GM23338 (cell line): ENCODE measurements around the gene RAP1A. TPM values are rescaled to one million over a fixed set of nuclear protein-coding genes. Genes with fewer than 3 reads are reported as not detected.

Experiments used
- ATAC-seq: fragments of 200-7000 bp; cut with Tn5 transposase; 3 replicates; pipeline ENCODE4 v1.9.1; 2020
- DNase-seq: peaks from one replicate; pipeline ENCODE4 v3.0.0-alpha.2; 2015; ENCODE audit warnings: low spot score
- H2AFZ ChIP-seq: fragments of 200-600 bp; sonication (generic); 2 replicates; pipeline ENCODE4 v1.8.0; 2016; ENCODE audit warnings: antibody characterized with exemption, mild to moderate bottlenecking, moderate library complexity
- H3F3A ChIP-seq: fragments of 200-600 bp; sonication (generic); replicated peaks from 2 replicates; pipeline ENCODE4 v1.8.0; 2017; ENCODE audit warnings: antibody characterized with exemption, mixed run types, low read depth
- H3K27ac ChIP-seq: fragments of 200-600 bp; sonication (generic); 2 replicates; pipeline ENCODE4 v1.6.1; 2016; ENCODE audit warnings: low read depth
- H3K27me3 ChIP-seq: fragments of 200-600 bp; sonication (generic); 2 replicates; pipeline ENCODE4 v1.8.0; 2016; ENCODE audit warnings: mild to moderate bottlenecking, mixed run types, moderate library complexity; ENCODE audit not compliant: insufficient read depth
- H3K36me3 ChIP-seq: fragments of 200-600 bp; sonication (generic); 2 replicates; pipeline ENCODE4 v1.8.0; 2016; ENCODE audit warnings: mild to moderate bottlenecking; ENCODE audit not compliant: insufficient read depth
- H3K4me1 ChIP-seq: fragments of 200-600 bp; sonication (generic); 2 replicates; pipeline ENCODE4 v1.8.0; 2016; ENCODE audit warnings: mild to moderate bottlenecking, moderate library complexity; ENCODE audit not compliant: insufficient read depth
- H3K4me2 ChIP-seq: fragments of 200-600 bp; sonication (generic); 2 replicates; pipeline ENCODE4 v1.7.1; 2017; ENCODE audit warnings: mixed run types
- H3K4me3 ChIP-seq: fragments of 200-600 bp; sonication (generic); 2 replicates; pipeline ENCODE4 v1.6.1; 2016; ENCODE audit warnings: mixed run types
- H3K79me2 ChIP-seq: fragments of 200-600 bp; sonication (generic); replicated peaks from 2 replicates; pipeline ENCODE4 v1.8.0; 2017; ENCODE audit warnings: mild to moderate bottlenecking; ENCODE audit not compliant: insufficient read depth
- H3K9me2 ChIP-seq: fragments of 200-600 bp; sonication (generic); 2 replicates; pipeline ENCODE4 v1.8.0; 2017; ENCODE audit not compliant: insufficient read depth
- H4K20me1 ChIP-seq: fragments of 200-600 bp; sonication (generic); replicated peaks from 2 replicates; pipeline ENCODE4 v1.8.0; 2017; ENCODE audit warnings: mild to moderate bottlenecking; ENCODE audit not compliant: insufficient read depth
- H3K27ac Mint-ChIP-seq: 2 replicates; pipeline ENCODE4 v1.8.0; 2020; ENCODE audit warnings: inconsistent platforms, mild to moderate bottlenecking, moderate library complexity, mixed read lengths
- H3K27me3 Mint-ChIP-seq: 3 replicates; pipeline ENCODE4 v1.8.0; 2022; ENCODE audit warnings: low read depth, mild to moderate bottlenecking, moderate library complexity, mixed read lengths, inconsistent platforms; ENCODE audit not compliant: insufficient read depth, poor library complexity
- H3K36me3 Mint-ChIP-seq: 3 replicates; pipeline ENCODE4 v1.8.0; 2021; ENCODE audit warnings: low read depth, mild to moderate bottlenecking, inconsistent platforms, moderate library complexity, mixed read lengths
- H3K4me1 Mint-ChIP-seq: 3 replicates; pipeline ENCODE4 v1.8.0; 2020; ENCODE audit warnings: mild to moderate bottlenecking, inconsistent platforms, mixed read lengths
- H3K4me3 Mint-ChIP-seq: 3 replicates; pipeline ENCODE4 v1.8.0; 2021; ENCODE audit warnings: moderate library complexity, mild to moderate bottlenecking, inconsistent platforms, mixed read lengths
- H3K9me3 Mint-ChIP-seq: 3 replicates; pipeline ENCODE4 v1.8.0; 2020; ENCODE audit warnings: moderate library complexity, mild to moderate bottlenecking, inconsistent platforms, mixed read lengths
- CREB1 ChIP-seq: fragments of 250-450 bp; sonication (Bioruptor Pico); IDR thresholded peaks from 2 replicates; pipeline ENCODE4 v1.5.0; 2020; ENCODE audit warnings: low read depth, mild to moderate bottlenecking, moderate library complexity
- JUNB ChIP-seq: IDR thresholded peaks from one replicate; pipeline ENCODE4 v1.6.1; 2016; ENCODE audit warnings: antibody characterized with exemption; ENCODE audit not compliant: unreplicated experiment
- REST ChIP-seq: IDR thresholded peaks from one replicate; pipeline ENCODE4 v1.6.1; 2018; ENCODE audit warnings: antibody characterized with exemption; ENCODE audit not compliant: unreplicated experiment
- polyA plus RNA-seq: library from polyadenylated mRNA; unstranded; fragments of >200 nt; fragmentation: Nextera tagmentation; extraction: Ambion mirVana; gene quantifications from 2 replicates; pipeline ENCODE4 v1.2.1, GENCODE V29; 2016
- total RNA-seq: library from RNA; depleted of rRNA; stranded (reverse); fragments of >200 nt; shearing (Covaris generic); gene quantifications from 2 replicates; pipeline ENCODE4 v1.2.3, GENCODE V29; 2014
- TF ChIP-seq, protein P1 (sequence below), 2 experiments: fragments of 200-600 bp in 1 of 2; sonication (generic) in 1 of 2; conservative IDR thresholded peaks; 2 replicates each; pipeline versions ENCODE4 v1.5.1 to v1.6.1; 2016 to 2017; ENCODE audit warnings: antibody characterized with exemption in 2 of 2, low read depth in 2 of 2, mild to moderate bottlenecking in 2 of 2, moderate library complexity in 1 of 2
- TF ChIP-seq, protein P2 (sequence below): fragments of 250-450 bp; sonication (Bioruptor Pico); IDR thresholded peaks from 2 replicates; pipeline ENCODE4 v1.5.0; 2020; ENCODE audit warnings: mild to moderate bottlenecking, moderate library complexity

The RAP1A gene
- total and polyA plus RNA-seq, 2 experiments from 2014 or later, result 16.2 to 23.0 TPM

DNA sequence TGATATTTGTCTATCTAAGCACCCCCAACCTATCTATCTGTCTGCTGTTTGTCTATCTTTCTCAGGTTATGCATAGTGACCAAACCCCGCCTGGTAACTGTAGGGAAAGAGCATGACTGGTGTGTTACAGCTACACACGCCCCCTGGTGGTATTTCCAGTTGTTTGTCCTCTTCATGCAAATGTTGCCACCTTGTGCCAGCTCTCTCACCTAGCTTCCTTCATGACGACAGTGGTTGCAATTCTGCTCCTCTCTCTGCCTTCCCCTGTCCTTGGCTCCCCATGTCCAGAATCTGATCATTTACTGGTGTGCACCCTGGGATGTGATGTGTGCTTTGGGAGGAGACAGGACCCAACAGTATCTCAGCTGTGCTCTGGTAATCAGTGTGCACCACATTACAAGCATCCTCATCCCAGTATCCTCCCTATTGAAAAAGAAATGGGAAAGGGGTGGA is 127.7 kb downstream of the RAP1A start:
- Mint-ChIP-seq H3K36me3 (no peaks in the 10 kb centered on the region), H3K27ac (no peak overlapping the region), H3K4me1 (peaks cover 20% of the 10 kb centered on the region), H3K9me3 (no peaks in the 10 kb centered on the region), H3K27me3 (peaks cover 9% of the 10 kb centered on the region), H3K4me3 (no peak overlapping the region)
- Histone ChIP-seq H4K20me1 (no peaks in the 10 kb centered on the region), H3K4me3 (no peak overlapping the region), H2AFZ (no peak overlapping the region), H3F3A (no peaks in the 10 kb centered on the region), H3K27ac (no peak overlapping the region), H3K27me3 (no peaks in the 10 kb centered on the region), H3K4me1 (peaks cover 4% of the 10 kb centered on the region; the same call in 1 of the 2 replicates), H3K4me2 (no peak overlapping the region), H3K9me2 (no peaks in the 10 kb centered on the region), H3K36me3 (no peaks in the 10 kb centered on the region), H3K79me2 (no peaks in the 10 kb centered on the region)
- peak; percentile 97 for DNase-seq
- ATAC-seq, result peak; percentile 81
- TF ChIP-seq, protein P1, sequence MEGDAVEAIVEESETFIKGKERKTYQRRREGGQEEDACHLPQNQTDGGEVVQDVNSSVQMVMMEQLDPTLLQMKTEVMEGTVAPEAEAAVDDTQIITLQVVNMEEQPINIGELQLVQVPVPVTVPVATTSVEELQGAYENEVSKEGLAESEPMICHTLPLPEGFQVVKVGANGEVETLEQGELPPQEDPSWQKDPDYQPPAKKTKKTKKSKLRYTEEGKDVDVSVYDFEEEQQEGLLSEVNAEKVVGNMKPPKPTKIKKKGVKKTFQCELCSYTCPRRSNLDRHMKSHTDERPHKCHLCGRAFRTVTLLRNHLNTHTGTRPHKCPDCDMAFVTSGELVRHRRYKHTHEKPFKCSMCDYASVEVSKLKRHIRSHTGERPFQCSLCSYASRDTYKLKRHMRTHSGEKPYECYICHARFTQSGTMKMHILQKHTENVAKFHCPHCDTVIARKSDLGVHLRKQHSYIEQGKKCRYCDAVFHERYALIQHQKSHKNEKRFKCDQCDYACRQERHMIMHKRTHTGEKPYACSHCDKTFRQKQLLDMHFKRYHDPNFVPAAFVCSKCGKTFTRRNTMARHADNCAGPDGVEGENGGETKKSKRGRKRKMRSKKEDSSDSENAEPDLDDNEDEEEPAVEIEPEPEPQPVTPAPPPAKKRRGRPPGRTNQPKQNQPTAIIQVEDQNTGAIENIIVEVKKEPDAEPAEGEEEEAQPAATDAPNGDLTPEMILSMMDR (conservative IDR thresholded peaks at IDR 0.05; ENCODE audit: low read depth in 2 of 2), result peak; percentile 74 to 98
- TF ChIP-seq REST, result no peak
- TF ChIP-seq CREB1 (CRISPR knock-in tag), result peak; percentile 75

GRCh38 chr1:111747947-111748346 is 128.4 kb downstream of the RAP1A start:
- H3K27ac ChIP-seq, result 0 out of 2 replicates have a peak overlapping the region, but pooled peaks have one; percentile 15
- no peak for ATAC-seq
- H4K20me1 ChIP-seq, result no peaks in the 10 kb centered on the region
- H3K27me3 ChIP-seq, result no peaks in the 10 kb centered on the region
- H3K4me2 ChIP-seq, result no peak overlapping the region
- no peaks in the 10 kb centered on the region for H3F3A ChIP-seq
- H3K27me3 Mint-ChIP-seq, result peaks cover 9% of the 10 kb centered on the region
- no peaks in the 10 kb centered on the region for H3K4me1 ChIP-seq
- H3K36me3 ChIP-seq, result no peaks in the 10 kb centered on the region
- no peak overlapping the region for H2AFZ ChIP-seq
- no peak overlapping the region for H3K4me3 Mint-ChIP-seq
- H3K36me3 Mint-ChIP-seq, result no peaks in the 10 kb centered on the region
- peaks cover 20% of the 10 kb centered on the region for H3K4me1 Mint-ChIP-seq
- no peak overlapping the region for H3K27ac Mint-ChIP-seq
- no peaks in the 10 kb centered on the region for H3K9me3 Mint-ChIP-seq
- H3K9me2 ChIP-seq, result no peaks in the 10 kb centered on the region
- no peak overlapping the region for H3K4me3 ChIP-seq
- no peak for DNase-seq
- no peaks in the 10 kb centered on the region for H3K79me2 ChIP-seq
- TF ChIP-seq, protein P2, sequence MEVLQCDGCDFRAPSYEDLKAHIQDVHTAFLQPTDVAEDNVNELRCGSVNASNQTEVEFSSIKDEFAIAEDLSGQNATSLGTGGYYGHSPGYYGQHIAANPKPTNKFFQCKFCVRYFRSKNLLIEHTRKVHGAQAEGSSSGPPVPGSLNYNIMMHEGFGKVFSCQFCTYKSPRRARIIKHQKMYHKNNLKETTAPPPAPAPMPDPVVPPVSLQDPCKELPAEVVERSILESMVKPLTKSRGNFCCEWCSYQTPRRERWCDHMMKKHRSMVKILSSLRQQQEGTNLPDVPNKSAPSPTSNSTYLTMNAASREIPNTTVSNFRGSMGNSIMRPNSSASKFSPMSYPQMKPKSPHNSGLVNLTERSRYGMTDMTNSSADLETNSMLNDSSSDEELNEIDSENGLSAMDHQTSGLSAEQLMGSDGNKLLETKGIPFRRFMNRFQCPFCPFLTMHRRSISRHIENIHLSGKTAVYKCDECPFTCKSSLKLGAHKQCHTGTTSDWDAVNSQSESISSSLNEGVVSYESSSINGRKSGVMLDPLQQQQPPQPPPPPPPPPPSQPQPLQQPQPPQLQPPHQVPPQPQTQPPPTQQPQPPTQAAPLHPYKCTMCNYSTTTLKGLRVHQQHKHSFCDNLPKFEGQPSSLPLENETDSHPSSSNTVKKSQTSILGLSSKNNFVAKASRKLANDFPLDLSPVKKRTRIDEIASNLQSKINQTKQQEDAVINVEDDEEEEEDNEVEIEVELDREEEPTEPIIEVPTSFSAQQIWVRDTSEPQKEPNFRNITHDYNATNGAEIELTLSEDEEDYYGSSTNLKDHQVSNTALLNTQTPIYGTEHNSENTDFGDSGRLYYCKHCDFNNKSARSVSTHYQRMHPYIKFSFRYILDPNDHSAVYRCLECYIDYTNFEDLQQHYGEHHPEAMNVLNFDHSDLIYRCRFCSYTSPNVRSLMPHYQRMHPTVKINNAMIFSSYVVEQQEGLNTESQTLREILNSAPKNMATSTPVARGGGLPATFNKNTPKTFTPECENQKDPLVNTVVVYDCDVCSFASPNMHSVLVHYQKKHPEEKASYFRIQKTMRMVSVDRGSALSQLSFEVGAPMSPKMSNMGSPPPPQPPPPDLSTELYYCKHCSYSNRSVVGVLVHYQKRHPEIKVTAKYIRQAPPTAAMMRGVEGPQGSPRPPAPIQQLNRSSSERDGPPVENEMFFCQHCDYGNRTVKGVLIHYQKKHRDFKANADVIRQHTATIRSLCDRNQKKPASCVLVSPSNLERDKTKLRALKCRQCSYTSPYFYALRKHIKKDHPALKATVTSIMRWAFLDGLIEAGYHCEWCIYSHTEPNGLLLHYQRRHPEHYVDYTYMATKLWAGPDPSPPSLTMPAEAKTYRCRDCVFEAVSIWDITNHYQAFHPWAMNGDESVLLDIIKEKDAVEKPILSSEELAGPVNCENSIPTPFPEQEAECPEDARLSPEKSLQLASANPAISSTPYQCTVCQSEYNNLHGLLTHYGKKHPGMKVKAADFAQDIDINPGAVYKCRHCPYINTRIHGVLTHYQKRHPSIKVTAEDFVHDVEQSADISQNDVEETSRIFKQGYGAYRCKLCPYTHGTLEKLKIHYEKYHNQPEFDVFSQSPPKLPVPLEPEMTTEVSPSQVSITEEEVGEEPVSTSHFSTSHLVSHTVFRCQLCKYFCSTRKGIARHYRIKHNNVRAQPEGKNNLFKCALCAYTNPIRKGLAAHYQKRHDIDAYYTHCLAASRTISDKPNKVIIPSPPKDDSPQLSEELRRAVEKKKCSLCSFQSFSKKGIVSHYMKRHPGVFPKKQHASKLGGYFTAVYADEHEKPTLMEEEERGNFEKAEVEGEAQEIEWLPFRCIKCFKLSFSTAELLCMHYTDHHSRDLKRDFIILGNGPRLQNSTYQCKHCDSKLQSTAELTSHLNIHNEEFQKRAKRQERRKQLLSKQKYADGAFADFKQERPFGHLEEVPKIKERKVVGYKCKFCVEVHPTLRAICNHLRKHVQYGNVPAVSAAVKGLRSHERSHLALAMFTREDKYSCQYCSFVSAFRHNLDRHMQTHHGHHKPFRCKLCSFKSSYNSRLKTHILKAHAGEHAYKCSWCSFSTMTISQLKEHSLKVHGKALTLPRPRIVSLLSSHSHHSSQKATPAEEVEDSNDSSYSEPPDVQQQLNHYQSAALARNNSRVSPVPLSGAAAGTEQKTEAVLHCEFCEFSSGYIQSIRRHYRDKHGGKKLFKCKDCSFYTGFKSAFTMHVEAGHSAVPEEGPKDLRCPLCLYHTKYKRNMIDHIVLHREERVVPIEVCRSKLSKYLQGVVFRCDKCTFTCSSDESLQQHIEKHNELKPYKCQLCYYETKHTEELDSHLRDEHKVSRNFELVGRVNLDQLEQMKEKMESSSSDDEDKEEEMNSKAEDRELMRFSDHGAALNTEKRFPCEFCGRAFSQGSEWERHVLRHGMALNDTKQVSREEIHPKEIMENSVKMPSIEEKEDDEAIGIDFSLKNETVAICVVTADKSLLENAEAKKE (CRISPR knock-in tag), result no peak
- TF ChIP-seq CREB1 (CRISPR knock-in tag), result no peak
- no peak for TF ChIP-seq REST
- TF ChIP-seq JUNB, result no peak
